Ovary (tissue), 3 donors: ENCODE results near the gene SYNPO2.

ENCODE experiments used
- POLR2A ChIP-seq: fragments of 450-650 bp; IDR thresholded peaks from one replicate; pipeline ENCODE4 v1.6.1; 2017; ENCODE audit warnings: antibody characterized with exemption, mild to moderate bottlenecking, moderate library complexity
- TF ChIP-seq, protein P1 (sequence below), 3 donors: fragments of 450-650 bp in 2 of 3; fragments of 200-600 bp in 1 of 3; IDR thresholded peaks; one replicate each; pipeline versions ENCODE4 v1.5.1 to v1.8.0; 2016 to 2022; ENCODE audit warnings: antibody characterized with exemption in 3 of 3, mild to moderate bottlenecking in 1 of 3
- donor health status: DM: no; HTN: no; CAD: no.

DNA sequence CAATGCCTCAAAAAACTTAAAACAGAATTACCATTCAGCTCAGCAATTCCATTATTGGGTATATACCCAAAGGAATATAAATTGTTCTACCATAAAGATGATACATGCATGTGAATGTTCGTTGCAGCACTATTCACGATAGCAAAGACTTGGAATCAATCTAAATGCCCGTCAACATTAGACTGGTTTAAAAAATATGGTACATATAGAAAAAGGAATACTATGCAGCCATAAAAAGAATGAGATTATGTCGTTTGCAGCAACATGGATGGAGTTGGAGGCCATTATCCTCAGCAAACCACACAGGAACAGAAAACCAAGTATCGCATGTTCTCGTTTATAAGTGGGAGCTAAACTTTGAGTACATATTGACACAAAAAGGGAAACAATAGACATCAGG is 10.9 kb upstream of the SYNPO2 start:
- TF ChIP-seq, protein P1, sequence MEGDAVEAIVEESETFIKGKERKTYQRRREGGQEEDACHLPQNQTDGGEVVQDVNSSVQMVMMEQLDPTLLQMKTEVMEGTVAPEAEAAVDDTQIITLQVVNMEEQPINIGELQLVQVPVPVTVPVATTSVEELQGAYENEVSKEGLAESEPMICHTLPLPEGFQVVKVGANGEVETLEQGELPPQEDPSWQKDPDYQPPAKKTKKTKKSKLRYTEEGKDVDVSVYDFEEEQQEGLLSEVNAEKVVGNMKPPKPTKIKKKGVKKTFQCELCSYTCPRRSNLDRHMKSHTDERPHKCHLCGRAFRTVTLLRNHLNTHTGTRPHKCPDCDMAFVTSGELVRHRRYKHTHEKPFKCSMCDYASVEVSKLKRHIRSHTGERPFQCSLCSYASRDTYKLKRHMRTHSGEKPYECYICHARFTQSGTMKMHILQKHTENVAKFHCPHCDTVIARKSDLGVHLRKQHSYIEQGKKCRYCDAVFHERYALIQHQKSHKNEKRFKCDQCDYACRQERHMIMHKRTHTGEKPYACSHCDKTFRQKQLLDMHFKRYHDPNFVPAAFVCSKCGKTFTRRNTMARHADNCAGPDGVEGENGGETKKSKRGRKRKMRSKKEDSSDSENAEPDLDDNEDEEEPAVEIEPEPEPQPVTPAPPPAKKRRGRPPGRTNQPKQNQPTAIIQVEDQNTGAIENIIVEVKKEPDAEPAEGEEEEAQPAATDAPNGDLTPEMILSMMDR (IDR thresholded peaks at IDR 0.05), result no peak
- no peak for TF ChIP-seq POLR2A
